HG03039 (cell line): Measurements from ENCODE around the gene SSBP3.
"Not testable (repeated sequence)": the region's sequence is repeated elsewhere in the genome, so short reads cannot be mapped to it uniquely, and the experiment has no call there.

Experiments
- ATAC-seq: cut with Tn5 transposase; IDR thresholded peaks from one replicate; pipeline ENCODE4 v1.9.1; 2021; ENCODE audit warnings: mild to moderate bottlenecking, moderate library complexity; ENCODE audit not compliant: unreplicated experiment

The SSBP3 gene

DNA sequence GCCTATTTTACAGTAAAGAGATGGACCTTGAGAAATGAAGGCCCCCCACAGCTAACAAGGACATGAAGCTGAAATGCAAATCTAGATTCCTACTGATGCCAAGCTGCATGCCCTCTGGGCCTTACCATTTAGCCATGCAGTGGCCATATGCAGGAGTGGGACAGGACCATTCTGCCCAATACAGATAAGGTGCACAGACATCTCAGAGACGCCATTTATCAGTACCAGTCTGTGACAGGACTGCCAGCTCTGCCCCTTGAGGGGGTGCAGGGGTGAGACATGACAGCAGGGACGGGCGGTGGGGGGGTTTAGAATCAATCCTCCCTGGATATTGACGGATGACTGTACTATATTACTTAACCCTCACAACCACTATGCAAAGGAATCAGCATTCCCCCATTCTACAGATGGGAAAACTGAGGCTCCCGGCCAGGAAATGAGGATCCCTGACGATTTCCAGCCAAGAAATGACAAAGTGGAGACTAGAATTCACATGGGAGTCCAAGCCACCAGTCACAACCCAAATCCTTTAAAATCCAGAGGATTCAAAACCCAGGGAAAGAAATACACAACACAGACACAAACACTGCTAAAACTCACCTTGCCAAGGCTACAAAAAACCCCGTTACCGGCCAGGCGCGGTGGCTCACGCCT, 10.8 kb downstream of the SSBP3 start:
- no peak for ATAC-seq

DNA sequence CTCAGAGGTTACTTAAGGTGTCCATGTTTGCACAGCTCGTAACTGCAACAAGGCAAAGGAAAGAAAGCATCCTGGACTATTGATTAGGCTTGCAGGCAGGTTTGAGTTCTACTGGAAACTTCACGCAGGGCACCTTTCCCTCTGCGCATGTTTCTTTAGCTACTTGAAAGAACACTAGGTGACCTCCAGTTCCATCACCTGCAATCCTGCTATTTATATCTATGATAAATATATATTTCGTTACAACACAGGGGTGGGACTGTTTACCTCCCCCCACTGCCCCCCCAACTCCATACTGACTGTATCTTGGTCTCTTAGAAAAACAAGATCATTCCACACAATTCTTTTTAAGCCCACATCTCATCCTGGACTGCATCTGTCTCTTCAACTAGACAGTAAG, 12.1 kb downstream of the SSBP3 start:
- ATAC-seq = no peak

DNA sequence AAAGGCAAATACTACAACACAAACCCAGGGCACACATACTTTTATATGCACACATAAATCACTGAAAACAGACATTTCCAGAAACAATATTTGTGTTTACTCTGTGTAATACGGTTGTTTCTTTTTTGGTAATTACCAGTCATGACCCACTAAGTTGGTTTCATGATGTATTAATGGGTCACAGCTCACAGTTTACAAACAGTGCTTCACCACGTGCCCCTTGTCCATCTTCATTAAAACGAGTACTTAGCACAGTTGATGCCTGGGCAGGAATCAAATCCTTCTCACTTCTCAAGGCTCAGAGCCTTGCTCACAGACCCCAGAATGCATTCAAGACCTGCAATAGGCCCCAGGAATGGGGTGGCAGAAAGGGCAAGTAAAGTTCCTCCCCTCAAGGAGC, 13.8 kb downstream of the SSBP3 start:
- ATAC-seq = no peak

DNA sequence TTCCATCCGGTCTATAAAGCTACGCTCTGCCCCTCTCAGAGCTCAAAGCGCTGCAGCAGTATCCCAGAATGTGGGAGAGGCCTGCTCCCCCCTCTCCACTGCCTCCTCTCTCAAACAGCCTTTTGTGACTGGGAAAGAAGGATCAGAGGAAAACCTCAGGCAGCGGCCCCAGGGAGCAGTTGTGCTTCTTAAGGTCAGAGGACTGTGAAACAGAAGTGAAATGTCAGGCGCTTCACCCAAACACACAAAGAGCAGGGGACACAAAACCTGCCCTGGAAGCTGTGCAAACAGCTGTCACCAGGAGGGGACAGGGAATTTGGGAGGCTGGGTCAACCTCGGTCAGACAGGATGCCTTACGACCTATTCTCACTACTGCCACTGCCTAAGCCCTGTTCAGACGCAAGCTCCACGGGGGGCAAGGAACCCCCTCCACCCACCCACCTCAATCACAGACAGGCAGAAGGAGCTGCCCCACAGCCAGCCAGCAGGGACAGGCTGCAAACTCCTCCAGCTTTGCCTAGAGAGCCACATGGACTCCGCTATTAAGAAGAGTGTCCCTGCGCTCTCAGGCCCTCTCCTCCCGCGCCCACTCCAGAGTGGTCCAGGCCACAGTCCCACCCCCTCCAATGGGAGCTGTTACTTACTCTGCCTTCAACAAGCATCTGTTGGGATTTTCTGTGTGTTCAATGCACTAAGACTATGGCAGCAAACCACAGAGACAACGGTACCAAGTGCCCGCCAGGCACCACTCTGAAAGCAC, 14.6 kb downstream of the SSBP3 start:
- ATAC-seq = no peak

DNA sequence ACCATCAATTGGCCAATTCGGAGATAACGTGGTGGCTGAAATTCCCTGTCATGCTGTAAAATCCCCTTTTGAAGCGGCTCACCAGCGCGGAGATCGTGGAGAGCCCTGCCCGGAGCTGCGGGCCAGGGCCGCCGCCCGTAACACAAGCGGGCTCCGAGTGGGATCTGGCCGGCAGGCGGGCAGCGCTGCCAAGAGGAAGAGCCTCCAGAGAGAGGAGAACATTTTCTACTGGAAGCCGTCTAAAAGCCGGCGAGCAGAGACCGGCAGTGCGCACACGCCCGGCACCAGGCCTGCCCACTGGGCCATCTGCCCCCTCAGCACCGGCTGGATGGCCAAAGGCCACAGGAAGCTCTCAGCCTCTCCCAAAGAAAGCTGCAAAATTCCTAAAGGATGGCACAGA, 15.5 kb downstream of the SSBP3 start:
- no peak for ATAC-seq

DNA sequence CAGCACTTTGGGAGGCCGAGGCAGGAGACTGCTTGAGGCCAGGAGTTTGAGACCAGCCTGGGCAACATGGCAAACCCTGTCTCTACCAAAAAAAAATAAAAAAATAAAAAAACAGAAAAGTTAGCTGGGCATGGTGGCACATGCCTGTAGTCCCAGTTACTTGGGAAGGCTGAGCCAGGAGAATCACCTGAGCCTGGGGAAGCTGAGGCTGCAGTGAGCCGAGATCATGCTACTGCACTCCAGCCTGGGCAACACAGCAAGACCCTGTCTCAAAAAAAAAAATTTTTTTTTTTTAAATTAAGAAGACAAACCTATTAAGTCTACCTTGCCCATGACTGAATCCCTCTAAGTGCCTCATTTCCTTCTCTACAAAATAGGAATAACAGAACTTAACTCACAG, 16.6 kb downstream of the SSBP3 start:
- not testable (repeated sequence) for ATAC-seq

DNA sequence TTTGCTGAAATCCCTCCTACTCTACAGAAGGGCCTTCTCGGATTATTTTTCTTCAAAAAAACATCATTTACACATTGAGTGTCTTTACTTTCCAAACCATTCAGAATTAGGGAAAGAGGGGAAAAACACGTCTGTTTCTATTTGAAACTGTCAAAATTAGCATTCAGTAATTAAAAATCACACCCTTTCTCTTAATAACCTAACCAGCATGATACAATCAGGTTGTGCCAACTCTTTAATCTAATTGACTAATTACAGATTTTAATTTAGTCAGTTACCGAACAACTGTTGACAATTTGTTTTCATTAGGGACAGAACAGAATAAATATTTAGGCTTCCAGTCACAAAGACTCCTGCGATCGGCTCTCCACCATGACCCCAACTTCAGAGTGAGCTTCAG, 18.8 kb downstream of the SSBP3 start:
- no peak for ATAC-seq

DNA sequence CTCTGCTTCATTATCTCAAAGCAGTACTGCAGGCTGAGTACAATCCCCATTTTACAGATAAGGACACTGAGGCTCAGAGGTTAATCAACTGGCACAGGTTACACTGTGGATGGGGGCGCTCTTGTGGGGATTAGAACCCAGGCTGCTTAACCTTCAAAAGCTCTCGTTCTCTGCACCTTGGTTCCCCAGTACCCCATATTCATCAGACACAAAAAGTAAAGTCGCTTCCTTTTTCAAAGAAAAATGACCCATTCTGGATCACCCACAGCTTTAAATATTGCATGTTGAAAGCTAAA, 20.5 kb downstream of the SSBP3 start:
- ATAC-seq = no peak

DNA sequence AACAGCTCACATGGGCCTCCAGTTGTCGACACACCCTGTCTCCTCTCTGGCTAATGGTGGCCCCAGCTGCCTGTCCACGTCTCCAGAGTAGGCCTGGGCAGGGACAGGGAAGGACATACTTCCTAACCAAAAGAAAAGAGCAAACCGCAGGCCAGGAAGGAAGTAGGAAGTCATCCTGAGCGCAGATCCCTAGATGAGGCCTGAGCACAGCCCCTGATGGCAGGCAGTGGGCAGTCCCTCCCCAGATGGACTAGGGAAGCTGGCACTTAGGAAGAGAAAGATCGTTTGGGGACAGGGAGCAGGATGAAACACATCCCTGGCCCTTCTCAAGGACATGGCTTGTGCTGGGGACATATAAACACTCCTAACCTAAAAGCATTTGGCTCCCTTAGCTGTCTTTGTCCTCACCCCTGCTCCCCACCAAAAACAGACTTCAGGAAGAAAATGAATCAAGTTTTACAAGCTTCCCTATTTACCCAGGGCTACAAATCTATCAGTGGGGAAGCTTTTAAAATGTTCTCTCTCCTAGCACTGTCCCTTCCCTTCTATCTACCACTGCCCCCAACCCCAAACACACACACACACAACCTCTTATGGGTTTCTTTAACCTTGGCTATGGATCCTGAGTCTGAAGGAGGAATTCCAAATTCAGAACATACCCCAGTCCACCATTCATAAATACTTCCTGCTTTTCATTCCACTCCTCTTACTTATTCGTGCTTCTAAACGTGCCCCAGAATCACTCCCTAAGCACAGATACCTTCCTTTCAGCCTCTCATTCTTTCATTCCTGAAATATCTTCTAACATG, 21.1 kb downstream of the SSBP3 start:
- no peak for ATAC-seq

DNA sequence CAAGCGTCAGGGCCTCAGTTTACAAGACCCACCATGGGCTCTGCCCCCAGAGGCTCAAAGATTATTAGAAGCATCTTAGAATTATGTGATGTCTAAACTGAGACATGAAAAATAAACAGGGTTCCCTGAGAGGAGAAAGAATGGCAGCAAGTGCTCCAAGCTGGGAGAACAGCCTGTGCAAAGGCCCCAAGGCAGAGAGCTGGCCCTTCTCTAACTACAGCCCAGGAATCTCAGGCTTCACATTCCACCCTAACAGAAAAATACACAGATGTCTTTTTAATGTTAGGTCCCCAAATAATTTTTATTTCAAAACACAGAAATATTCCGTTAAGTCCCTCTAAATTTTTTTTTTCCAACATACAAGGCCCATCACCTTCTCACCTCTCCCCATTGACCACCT, 21.7 kb downstream of the SSBP3 start:
- no peak for ATAC-seq

DNA sequence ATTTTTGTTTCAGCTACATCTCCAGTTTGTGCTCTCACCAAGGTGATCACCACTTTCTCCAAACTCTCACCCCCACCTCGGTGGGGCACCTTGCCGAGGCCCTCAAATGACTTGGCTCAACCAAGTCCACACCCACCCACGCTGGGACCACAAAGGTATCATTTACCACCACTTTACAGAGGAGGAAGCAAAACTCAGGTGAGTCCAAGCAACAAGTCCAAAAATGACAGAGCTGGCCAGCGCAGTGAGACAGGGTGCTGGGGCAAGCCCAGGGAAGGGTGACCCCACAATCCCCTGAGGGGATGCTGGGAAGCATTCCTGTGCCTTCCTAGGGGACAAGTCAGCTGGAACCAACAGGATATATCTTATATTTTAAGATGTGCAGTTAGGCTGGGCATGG, 24.7 kb downstream of the SSBP3 start:
- ATAC-seq = no peak

DNA sequence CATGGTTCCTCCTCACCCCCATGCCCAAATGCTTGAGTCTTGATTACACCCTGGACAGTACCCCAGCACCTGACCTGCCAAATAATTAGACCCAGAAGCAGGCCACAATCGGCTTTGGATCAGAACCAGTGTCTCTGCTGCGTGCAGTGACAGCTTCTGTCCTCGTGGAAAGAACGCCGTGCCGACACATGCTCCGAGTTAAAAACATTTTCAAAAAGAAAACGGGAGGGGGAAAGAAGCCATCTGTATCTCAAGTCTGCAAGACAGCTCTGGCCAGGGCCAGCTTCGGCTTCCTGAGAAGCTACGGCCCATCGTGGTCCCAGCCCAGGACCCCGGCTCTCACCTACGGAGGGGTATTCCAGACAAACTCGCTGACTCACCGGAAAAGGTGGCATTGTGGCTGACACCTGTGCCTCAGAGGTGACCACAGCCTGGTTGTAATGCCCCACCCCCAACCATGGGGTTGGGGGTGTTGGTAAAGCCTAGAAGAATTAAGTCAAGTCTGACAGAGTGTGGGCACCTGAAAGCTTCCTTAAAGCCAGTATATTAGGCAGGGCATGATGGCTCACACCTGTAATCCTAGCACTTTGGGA, 25.8 kb downstream of the SSBP3 start:
- ATAC-seq = no peak

DNA sequence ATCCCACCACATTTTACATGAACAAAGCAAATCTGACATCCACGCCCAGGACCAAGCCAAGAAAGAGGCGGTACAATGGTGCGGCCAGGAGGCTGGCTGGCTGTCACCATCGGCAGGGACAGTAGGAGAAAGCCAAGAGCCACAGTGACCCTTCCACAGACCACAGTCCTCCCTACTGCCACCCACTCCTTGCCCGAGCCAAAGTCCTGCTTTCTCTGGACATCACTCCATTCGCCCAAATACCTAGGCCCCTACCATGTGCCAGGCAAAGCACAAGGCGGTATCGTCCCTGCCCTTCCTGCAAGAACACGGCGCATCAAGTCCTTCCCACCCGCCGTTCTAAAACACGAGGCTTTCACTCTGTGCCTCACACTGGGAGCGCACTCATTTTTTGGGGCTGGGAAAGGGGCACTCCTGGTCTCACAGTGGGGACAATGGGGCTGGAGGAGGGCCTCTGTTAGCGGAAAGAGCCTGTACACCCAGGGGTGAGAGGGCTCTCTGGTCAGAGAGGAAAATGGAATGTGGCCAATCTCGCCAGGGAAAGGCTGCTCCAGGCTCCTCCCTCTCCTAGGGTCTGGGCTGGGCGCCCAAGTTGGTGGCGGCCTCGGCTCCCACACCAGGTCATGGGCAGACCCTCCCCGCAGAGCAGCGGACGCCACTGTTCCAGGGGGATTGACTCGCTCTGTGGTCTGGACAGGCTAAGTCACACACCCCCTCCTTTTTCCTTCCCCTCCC, 26.5 kb downstream of the SSBP3 start:
- no peak for ATAC-seq

DNA sequence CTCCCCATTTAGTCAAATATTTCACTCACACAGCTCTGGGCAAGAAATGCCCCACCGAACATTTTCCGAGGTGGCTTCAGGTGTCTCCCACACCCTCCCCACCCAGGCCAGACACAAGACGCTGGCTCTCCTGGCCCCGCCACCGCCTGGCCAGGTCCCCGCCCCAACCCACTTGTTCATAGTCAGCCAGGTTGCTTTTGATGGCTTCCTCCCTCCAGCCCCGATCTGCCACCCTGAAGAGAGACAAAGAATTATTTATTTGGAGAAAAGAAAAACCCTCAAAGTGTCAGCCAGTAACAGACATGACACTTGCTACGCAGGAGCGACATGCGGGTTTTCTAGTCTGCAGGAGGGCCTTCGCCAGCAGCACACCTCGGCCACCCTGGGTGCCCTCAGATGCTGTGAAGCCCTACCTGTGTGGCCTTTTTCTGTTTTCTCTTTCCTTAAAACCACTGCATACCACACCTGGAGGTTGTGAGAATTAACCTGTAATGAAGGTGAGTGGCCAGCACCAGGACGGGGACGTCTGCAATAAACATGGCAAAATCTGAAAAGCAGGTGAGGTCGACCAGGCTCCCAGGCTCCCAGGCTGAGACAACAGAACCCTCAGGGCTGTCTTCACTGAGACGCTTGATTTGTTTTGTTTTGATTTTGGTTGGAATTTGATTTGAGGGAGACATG, 27.2 kb downstream of the SSBP3 start:
- ATAC-seq = no peak

DNA sequence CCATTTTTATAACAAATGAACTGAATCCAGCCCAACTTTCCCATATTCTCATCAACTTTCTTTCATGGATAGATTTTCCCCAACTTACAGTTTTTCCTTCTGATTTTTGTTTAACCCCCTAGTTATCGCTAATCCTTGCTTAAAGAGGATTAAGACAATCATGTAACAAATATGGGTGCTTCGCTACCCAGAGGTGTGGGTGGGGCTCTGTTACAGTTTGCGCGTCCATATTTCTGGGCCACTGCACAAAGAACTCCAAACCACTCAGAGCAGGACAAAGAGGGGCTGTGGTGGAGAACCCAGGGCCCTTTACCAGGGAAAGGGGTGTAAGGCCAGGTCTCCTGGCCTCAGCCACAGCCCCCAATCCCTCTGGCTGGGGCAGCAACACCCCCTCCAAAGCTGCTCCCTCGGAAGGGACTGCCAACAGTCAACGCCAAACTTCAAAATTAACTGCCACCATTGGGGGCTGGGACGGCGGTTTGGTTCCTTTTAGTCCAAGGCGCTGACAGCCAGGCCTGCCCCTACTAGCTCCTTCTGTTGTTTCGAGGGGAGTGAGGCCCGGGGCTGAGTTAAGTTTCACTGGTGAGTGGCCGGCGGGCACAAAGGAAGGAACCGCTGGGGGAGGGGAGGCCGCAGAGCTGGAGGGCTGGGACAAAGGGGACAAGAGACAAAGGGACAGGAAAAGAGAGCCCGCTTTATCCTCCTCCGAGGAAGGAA, 27.9 kb downstream of the SSBP3 start:
- ATAC-seq = no peak

DNA sequence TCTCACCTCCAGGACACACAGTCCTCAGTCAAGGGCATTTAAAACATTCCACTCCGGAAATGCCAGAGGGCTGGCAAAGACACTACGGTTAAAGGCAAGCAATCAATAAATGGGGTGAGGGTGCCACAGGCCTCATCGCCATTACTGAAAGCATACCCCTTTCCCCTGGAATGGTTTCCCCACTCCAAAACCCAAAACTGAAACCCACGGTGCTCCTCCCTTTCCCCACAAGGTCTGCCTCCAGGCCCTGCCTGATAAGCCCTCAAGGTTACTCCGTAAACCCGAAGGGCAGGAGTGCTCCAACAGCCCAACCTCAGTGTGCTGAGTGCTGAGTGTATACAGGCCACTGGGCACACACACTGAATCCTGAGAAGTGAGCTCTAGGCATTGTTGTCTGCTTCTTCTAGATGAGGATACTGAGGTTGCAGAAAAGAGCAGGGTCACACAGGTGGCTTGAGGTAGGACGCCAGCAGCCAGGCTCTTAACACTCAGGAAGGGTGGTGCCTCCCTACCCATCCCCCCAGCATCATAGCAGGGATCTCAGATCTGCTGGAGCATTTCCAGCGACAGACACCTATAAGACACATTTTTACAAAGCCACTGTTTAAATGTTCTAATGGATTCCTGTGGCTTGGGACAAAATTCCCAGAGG, 29.0 kb downstream of the SSBP3 start:
- no peak for ATAC-seq

DNA sequence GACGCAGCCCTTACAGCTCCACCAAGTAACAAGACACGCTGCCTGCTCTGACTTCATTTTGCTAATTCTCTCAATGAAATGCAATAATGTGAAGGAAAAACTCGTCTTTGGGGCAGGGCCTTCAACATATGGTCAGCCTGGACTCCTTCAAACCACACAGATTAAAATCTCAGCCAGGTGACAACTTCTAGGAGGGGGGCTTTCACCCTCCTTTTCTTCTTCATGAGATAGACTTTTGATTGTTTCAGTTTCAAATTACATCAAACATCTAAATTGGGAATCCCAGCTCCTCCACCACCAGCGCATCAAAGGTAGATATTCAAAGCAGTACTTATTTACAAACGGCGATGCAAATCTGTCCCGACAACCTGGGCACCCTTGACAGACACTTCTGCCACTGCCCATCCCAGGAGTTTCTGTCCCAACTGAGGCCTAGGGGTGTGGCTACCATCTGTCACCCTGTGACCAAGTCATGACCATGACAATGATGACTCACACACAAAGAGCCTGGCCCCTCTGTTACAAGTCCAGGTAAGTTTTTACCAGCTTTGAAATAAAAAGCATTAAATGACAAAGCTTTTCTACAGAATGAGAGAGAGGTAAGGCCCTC, 29.7 kb downstream of the SSBP3 start:
- ATAC-seq = peak; percentile 64

DNA sequence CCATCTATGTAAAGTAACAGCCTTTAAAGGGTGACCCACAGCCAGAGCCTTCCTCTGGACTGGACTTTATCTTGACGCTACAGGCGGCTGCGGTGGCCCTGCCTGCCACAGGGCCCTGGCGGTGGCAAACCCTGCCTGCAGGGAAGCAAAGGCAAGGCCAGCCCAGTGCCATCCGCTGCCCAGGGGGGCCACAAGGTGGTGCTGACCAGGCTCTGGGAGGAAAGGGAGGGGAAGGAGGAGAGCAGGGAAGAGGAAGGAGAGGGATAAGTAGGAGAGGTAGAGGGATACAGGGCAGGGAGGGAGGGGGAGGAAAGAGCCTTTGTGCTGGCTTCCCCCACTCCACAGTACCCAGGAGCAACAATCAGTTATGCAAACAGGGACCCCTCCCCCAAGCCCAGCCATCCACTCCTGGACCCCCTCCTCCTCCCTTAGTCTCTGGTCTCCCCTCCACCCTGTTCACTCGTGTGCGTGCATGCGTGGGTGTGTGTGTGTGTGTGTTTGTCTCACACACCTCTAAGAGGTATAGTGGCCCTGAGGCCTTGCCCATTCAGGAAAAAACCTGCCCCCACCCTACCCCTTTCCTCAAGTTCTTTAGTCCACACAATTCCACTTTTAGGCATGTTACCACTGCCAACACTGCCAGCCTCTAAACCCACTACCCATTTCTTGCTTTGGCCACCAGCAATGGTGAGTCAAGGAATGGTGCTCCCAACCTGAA, 30.3 kb downstream of the SSBP3 start:
- no peak for ATAC-seq
